Mucosa of stomach (tissue), 1 donor: Measurements from ENCODE around the gene TBC1D2B.
"Not testable (repeated sequence)": the region's sequence is repeated elsewhere in the genome, so short reads cannot be mapped to it uniquely, and the experiment has no call there.

Experiments
- H3K27me3 ChIP-seq: one replicate; pipeline ENCODE4 v1.7.0; 2013; ENCODE audit warnings: mild to moderate bottlenecking, low read length; ENCODE audit not compliant: control insufficient read depth, insufficient read depth
- H3K36me3 ChIP-seq: one replicate; pipeline ENCODE4 v1.7.0; 2013; ENCODE audit warnings: low read length; ENCODE audit not compliant: control insufficient read depth, insufficient read depth
- H3K4me1 ChIP-seq: one replicate; pipeline ENCODE4 v1.7.0; 2013; ENCODE audit warnings: mild to moderate bottlenecking, low read length; ENCODE audit not compliant: control insufficient read depth, insufficient read depth
- H3K4me3 ChIP-seq: one replicate; pipeline ENCODE4 v1.7.0; 2013; ENCODE audit warnings: low read length
- H3K9ac ChIP-seq: one replicate; pipeline ENCODE4 v1.7.0; 2013; ENCODE audit warnings: mild to moderate bottlenecking, low read length, moderate library complexity
- H3K9me3 ChIP-seq: one replicate; pipeline ENCODE4 v1.7.0; 2013; ENCODE audit warnings: mild to moderate bottlenecking, low read length, moderate library complexity; ENCODE audit not compliant: control insufficient read depth
- donor health status: Pancreatic carcinoma.

The TBC1D2B gene

GRCh38 chr15:77964193-77964592 is 113.3 kb downstream of the TBC1D2B start:
- Histone ChIP-seq H3K9me3 (no peaks in the 10 kb centered on the region), H3K4me3 (no peak overlapping the region), H3K9ac (no peak overlapping the region), H3K36me3 (no peaks in the 10 kb centered on the region), H3K27me3 (no peaks in the 10 kb centered on the region), H3K4me1 (peaks cover 6% of the 10 kb centered on the region)

GRCh38 chr15:77959432-77959879 is 118.1 kb downstream of the TBC1D2B start:
- Histone ChIP-seq H3K9ac (peak overlapping the region; percentile 6), H3K9me3 (no peaks in the 10 kb centered on the region), H3K36me3 (no peaks in the 10 kb centered on the region), H3K27me3 (no peaks in the 10 kb centered on the region), H3K4me3 (no peak overlapping the region), H3K4me1 (peaks cover 8% of the 10 kb centered on the region)

GRCh38 chr15:77958716-77959431 is 118.6 kb downstream of the TBC1D2B start:
- not testable (repeated sequence) for H3K36me3 ChIP-seq, H3K4me1 ChIP-seq, H3K4me3 ChIP-seq, H3K9me3 ChIP-seq, H3K27me3 ChIP-seq
- H3K9ac ChIP-seq: peak overlapping the region; percentile 6

- not testable (repeated sequence) for H3K9ac ChIP-seq, H3K4me3 ChIP-seq, H3K9me3 ChIP-seq, H3K27me3 ChIP-seq, H3K36me3 ChIP-seq, H3K4me1 ChIP-seq
Measured at GRCh38 chr15:77958021-77958420, 119.5 kb downstream of the TBC1D2B start.

GRCh38 chr15:77953926-77954325 is 123.6 kb downstream of the TBC1D2B start:
- not testable (repeated sequence) for H3K27me3 ChIP-seq, H3K9me3 ChIP-seq, H3K4me3 ChIP-seq, H3K9ac ChIP-seq, H3K4me1 ChIP-seq, H3K36me3 ChIP-seq

GRCh38 chr15:77952928-77953446 is 124.5 kb downstream of the TBC1D2B start:
- not testable (repeated sequence) for H3K9ac ChIP-seq, H3K27me3 ChIP-seq, H3K9me3 ChIP-seq, H3K4me3 ChIP-seq, H3K36me3 ChIP-seq, H3K4me1 ChIP-seq

GRCh38 chr15:77951105-77951786 is 126.3 kb downstream of the TBC1D2B start:
- not testable (repeated sequence) for H3K9ac ChIP-seq, H3K27me3 ChIP-seq, H3K36me3 ChIP-seq, H3K9me3 ChIP-seq, H3K4me1 ChIP-seq, H3K4me3 ChIP-seq

- not testable (repeated sequence) for H3K27me3 ChIP-seq, H3K4me3 ChIP-seq, H3K4me1 ChIP-seq, H3K9ac ChIP-seq, H3K36me3 ChIP-seq, H3K9me3 ChIP-seq
Measured at GRCh38 chr15:77950470-77950869, 127.0 kb downstream of the TBC1D2B start.

GRCh38 chr15:77945566-77945965 is 131.9 kb downstream of the TBC1D2B start:
- no peaks in the 10 kb centered on the region for H3K36me3 ChIP-seq
- no peaks in the 10 kb centered on the region for H3K9me3 ChIP-seq
- no peak overlapping the region for H3K4me3 ChIP-seq
- peaks cover 5% of the 10 kb centered on the region for H3K4me1 ChIP-seq
- no peak overlapping the region for H3K9ac ChIP-seq
- H3K27me3 ChIP-seq: no peaks in the 10 kb centered on the region
